ENCODE measurements around the gene ISG15. TPM values are rescaled to one million over a fixed set of nuclear protein-coding genes. Genes with fewer than 3 reads are reported as not detected.

The ISG15 gene
- total RNA-seq = 25.1 and 119 TPM in 2 replicates

GRCh38 chr1:1013105-1013921 lies at the start of gene ISG15:
Gene ISG15 (plus strand): TSS chr1:1013497. CDS start chr1:1013574, 77 bp downstream.

DNA sequence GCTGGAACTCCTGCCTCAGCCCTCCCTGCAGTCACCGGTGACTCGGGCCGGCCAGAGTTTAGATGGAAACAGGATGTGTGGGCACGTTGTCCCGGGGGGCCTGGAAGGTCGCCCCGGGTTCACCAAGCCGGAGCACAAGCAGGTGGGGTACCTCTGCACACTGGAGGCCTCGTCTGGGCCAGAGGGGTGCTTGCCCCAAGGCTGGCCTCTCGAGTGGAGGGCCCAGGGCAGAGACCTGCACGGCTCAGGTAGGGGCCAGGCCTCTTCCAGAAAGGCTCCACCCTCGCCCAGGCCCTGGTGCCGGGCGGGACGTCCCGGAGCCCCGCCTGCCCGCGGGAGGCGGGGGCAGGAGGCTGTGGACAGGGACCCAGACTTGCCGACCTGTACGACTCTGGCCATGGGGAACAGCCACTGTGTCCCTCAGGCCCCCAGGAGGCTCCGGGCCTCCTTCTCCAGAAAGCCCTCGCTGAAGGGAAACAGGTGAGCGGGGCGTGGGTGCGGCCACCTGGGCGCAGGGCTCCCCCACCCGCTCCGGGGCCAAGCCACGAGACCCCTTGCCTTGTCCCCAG lies 47.1 kb upstream of the ISG15 start, which contains the start of gene PLEKHN1:
PLEKHN1 (plus strand) TSS at position 348 of the 569 bp plus-strand sequence; CDS start at position 398, 50 bp downstream.

GRCh38 chr1:981955-982558 lies 31.2 kb upstream of the ISG15 start, which contains the start of gene PERM1:
Gene PERM1 (minus strand): TSS chr1:982093. CDS start chr1:981029, 1,064 bp downstream.

GRCh38 chr1:999725-1000356 lies 13.5 kb upstream of the ISG15 start, which contains the start of gene HES4:
Gene HES4 (minus strand): TSS chr1:1000097. CDS start chr1:999973, 124 bp downstream.

GRCh38 chr1:1020000-1020404 lies 6.7 kb downstream of the ISG15 start, which contains the start of gene AGRN:
Gene AGRN (plus strand): TSS chr1:1020120. CDS start chr1:1020173, 53 bp downstream.

Other genes with a start within 250 kb of the ISG15 start
- under 0.01 TPM in 2 replicates for gene SAMD11, start 89.6 kb upstream of the ISG15 start, total RNA-seq
- gene NOC2L, start 54.2 kb upstream of the ISG15 start, total RNA-seq = 110 and 135 TPM in 2 replicates
- 3.1 and 7.7 TPM in 2 replicates for gene KLHL17, start 52.9 kb upstream of the ISG15 start, total RNA-seq
- gene PLEKHN1, start 47.0 kb upstream of the ISG15 start, total RNA-seq = 4.4 and 6.2 TPM in 2 replicates
- gene PERM1, start 31.4 kb upstream of the ISG15 start, total RNA-seq = 0.07 TPM in 1 of 2 replicates, not detected in the other
- 34.5 and 46.5 TPM in 2 replicates for gene HES4, start 13.4 kb upstream of the ISG15 start, total RNA-seq
- gene AGRN, start 6.6 kb downstream of the ISG15 start, total RNA-seq = 157 and 485 TPM in 2 replicates
- 2.6 and 14.7 TPM in 2 replicates for gene RNF223, start 60.8 kb downstream of the ISG15 start, total RNA-seq
- gene C1orf159, start 102.6 kb downstream of the ISG15 start, total RNA-seq = 6.5 and 9.3 TPM in 2 replicates
- 0.28 TPM in 1 of 2 replicates, not detected in the other for gene TTLL10, start 160.4 kb downstream of the ISG15 start, total RNA-seq
- gene TNFRSF18, start 193.1 kb downstream of the ISG15 start, total RNA-seq = 0.34 and 1.5 TPM in 2 replicates
- gene TNFRSF4, start 200.7 kb downstream of the ISG15 start, total RNA-seq = 0.14 TPM in 1 of 2 replicates, not detected in the other
- gene SDF4, start 218.5 kb downstream of the ISG15 start, total RNA-seq = 76.9 and 124 TPM in 2 replicates
- 24.4 and 25.6 TPM in 2 replicates for gene B3GALT6, start 218.7 kb downstream of the ISG15 start, total RNA-seq
- gene C1QTNF12, start 233.2 kb downstream of the ISG15 start, total RNA-seq = 0.93 and 1.4 TPM in 2 replicates